ELF-1 (cell line): ENCODE measurements around the gene SEC22B.
"Not testable (repeated sequence)": the region's sequence is repeated elsewhere in the genome, so short reads cannot be mapped to it uniquely, and the experiment has no call there.

Experiments used
- DNase-seq: peaks from one replicate; pipeline ENCODE4 v3.0.0-alpha.2; 2016; ENCODE audit warnings: low read depth, low spot score

SEC22B gene

DNA sequence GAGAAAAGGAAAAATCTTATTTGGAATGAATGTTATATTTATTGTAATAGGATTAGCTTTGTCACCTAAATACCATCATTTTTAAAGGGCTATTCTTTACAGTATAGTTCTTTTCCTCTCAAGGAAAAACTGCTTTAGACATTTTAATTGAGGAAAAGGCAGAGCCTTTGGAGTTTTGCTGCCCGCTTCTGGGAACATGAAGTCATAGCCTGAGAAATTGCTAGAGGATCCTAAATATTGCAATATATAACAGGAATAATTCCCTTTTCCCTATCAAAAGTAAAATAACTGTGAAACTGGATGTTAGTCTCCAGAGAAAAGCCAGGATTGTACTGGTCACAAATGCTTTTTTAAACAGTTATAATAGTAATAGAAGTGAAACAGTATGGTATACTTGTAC lies 30.5 kb downstream of the SEC22B start:
- not testable (repeated sequence) for DNase-seq

DNA sequence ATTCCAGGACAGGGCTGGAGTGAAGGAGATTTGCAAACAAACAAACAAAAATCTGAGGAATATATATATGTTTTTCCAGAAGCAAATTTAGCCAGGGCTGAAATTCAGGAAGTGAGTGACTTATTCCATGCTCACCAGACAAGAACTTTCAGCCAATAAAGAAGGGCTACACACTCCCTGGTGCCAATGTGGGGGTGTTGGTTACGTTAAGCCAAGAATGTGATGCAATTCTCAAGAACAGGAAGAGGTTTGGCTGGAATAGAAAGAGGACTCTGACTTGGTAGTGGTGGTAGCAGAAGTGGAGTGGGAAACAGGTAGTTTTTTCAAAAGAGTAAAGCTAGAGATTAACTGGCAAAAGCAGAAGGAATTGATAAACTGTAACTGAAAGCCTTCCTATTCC lies 31.7 kb downstream of the SEC22B start:
- not testable (repeated sequence) for DNase-seq

DNA sequence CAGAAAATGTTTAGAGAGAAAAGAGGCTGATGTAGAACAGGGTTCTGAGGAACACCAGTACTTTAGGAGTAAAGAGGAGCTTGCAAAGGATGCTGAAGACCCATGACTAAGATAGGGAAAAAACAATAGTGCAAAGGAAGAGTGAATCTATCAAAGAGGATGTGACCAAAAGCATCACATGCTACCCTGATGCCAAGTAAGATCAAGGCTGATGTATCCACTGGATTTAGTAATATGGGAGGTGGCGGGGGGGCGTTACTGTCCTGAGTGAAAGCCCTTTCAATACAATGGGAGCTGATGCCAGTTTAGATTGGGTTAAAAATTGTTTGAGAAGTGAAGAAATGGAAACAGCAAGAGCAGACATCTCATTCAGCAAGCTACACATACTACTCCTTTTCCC lies 32.2 kb downstream of the SEC22B start:
- not testable (repeated sequence) for DNase-seq

DNA sequence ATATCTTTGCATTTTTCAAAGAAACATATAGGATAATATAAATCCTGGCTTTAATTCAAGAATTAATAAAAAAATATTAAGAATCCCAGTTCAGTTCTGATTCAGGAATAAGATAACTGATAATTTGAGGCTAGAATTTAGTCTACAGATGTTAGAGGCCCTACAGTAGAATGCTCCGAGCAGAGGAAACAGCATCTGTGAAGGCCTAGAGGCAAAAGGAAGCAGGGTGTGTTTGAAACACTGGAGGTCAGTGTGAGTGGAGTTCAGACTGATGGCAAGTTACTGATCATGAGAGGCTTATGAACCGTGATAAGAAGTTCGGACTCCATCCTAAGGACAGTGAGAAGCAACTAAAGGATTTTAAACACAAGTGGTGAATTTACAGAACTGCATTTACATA lies 33.0 kb downstream of the SEC22B start:
- not testable (repeated sequence) for DNase-seq

DNA sequence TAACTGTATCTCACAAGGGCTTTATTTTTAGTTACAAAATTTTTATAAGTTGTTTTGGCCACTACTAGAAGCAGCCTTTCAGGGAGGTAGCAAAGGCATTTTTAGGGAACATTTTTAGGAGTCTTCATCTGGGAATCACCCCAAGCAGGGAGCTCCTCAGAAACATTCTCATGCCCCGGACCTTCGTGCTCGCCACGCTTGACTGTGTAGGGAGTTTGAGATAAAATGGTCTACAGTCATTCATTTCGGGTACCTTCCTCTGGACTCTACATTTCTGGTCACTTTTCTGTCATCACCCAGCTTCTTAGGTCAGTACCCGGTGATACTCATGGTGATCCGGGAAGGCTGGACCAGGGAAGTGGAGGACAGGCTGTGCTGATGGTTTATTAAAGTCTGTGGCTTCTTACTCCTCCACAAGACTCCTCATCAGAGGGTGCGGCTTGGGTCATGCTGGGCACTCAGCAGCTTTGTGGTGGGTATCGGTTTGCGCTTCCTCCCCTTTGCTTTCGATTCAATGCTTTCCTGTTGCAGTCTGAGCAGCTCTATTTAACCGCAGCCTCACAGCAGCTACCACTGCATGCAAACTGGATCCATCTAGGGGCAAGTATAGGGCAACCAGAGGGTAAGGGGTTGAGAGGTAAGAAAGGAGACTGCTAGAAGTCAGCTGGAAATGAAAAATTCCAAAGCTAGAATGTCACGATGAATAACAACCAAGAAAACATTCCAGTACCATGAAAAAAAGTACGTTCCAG lies 33.6 kb downstream of the SEC22B start:
- DNase-seq = peak; percentile 0

DNA sequence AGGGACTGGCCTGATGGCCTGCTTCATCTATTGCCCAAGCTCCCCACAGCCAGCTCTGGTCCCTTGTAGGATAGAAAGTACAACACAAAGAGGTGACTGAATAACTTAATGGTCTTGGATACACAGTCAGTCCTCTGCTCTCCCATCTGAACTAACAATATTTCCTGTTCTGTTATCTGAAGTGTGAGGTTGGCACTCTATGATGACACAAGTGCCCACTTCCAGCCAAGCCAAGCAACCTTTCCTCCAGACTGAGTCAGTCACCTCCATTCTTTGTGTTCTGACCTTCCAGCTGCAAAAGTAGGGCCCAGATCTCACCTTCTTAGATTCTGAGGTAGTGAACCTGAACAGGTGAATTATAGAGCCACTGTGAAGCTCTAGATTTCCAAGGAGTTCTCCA lies 34.5 kb downstream of the SEC22B start:
- not testable (repeated sequence) for DNase-seq

DNA sequence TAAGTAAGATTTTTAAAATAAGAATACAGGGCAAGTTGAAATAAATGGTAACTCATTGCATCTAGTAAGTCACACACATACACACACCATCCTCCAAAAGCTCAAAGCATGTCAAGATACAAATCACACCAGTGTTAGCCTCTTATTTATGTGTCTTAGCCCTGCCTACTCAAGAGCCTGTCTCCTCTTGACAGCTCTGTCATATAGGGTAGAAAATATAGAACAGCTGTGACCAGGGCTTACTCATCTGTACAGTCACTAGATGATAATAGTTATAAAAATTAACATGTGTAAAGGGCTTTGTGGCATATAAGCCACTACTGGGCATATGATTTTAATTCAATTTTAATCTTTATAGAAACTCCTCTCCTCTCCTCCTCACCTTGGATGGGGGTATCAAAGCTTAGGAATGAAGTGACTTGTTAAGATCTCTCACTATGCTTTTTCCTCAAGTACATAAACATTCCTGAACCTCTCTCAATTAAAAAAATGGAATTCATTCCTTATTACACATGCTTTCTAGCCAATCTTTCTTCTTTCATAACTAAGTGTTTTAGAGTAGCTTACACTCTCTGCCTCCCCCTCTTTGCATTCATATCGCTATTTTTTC lies 35.6 kb downstream of the SEC22B start:
- not testable (repeated sequence) for DNase-seq

DNA sequence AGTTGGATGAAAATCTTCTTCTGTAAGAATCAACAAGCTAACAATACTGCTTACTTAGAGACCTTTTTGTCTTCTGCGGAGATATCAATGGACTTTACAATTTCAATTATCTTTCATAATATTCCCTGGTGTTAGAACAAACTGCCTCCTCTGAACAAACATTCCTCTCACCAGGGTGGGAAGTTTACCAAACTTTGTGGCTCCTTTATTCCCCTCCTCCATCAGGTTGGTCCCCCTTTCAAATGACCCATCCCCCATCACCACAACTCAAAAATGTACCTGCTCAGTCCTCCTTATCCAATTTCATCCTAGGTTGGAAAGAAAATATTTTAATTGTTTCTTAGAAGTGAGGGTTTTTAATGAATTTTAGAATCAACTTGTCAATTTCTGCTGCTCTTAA lies 40.2 kb downstream of the SEC22B start:
- not testable (repeated sequence) for DNase-seq

DNA sequence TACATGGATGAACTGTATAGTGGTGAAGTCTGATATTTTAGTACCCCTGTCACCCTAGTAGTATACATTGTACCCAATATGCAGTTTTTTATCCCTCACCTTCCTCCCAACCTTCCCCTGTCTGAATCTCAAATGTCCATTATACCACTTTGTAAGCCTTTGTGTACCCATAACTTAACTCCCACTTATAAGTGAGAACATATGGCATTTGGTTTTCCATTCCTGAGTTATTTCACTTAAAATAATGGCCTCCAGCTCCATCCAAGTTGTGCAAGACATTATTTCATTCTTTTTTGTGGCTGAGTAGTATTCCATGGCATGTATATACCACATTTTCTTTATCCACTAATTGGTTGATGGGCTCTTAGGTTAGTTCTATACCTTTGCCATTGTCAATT lies 42.4 kb downstream of the SEC22B start:
- not testable (repeated sequence) for DNase-seq

DNA sequence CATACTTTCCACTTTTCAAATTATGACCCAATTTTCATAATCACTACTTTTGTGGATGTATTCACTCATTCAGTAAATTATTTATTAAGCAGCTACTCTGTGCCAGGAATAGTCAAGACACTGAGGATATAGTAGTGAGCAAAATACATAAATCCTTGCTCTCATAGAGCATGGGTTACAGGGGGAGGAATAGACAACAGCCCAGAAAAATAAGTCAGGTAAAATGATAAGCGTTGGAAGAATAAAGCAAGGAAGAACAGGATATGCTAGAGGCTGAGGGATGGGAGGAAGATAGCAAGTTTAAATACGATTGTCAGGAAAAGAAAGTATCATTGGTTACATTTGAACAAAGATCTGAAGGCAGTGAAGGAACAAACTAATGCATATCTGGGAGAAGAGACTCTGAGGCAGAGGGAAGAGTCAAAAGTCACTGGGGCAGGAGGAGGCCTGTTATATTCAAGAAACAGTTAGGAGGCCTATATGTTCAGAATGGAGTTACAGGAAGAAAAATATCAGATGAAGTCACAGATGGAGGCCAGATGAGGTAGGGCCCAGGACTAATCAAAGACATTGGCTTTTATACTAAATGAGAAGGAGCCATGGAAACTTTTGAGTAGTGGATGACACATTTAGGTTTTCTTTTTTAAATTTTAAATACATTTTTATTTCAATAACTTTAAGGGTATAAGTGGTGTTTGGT lies 42.9 kb downstream of the SEC22B start:
- DNase-seq = no peak

DNA sequence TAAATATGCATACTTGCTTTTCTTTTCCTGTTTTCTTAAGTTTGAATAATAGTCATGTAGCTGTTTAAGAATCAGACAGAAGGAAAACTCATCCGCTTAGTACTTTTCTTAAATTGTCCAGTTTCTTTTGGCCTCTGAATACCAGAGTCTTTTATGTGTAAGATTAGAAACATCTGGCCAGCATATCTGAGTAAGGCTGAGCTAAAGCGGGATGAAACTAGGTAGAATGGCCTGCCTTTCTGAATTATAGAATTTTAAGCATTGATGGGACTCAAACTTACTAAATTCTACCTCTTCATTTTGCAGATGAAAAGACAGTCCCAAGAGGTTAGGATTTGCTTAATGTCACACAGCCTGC lies 43.9 kb downstream of the SEC22B start:
- not testable (repeated sequence) for DNase-seq

DNA sequence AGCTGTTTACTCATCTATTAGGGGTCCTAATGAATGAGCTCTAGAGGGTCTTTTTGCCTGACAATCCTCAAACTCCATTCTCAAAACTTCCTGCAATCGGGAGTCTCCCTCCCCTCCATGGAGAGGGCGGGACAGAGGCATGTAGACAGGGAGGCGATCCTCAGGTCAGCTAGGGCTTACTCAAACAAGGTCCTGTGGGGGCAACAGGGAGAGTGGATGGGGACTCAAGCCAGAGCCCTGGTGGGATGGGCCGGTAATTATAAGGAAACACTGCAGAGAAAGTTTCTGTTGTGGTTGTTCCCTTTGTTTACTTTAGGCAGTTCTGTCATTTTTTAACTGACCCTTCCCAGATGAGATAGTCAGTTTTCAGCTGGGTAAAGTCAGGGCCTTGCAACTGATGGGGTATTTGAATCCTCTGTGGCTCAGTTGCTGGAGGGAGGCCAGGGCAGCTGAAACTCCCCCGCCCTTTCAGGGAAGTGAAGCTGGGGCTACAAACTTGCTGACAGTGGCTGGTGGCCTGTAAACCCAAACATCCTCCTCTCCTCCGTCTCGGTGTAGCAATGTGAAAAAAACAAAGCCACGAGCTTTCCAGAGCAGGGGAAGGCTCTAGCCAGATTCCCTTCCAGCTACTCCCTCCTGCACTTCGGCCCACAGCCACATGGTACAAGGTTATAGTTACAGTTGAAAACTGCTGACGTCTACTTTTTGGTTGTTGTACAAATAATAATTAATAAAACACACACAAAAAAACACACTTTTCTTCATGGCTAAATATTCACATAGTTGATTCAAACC lies 44.5 kb downstream of the SEC22B start:
- peak; percentile 43 for DNase-seq

DNA sequence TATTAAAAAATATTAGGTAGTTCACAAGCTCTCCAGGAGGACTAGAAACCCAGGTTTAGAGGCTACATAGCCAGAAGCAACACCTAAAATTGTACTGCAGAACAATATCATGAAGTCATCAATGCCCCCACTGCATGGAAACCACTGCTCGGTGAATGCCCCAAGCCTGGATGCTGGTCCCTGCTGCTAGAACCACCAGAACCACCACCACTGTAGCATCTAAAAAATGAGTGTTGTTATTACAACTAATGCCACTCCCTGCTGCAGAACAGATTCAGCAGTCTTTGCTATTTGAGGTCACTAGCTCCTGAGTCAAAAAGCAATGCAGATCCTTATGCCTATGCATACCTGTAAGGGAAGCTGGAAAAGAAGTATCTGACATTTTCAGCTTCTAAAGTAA lies 48.4 kb downstream of the SEC22B start:
- DNase-seq = not testable (repeated sequence)

DNA sequence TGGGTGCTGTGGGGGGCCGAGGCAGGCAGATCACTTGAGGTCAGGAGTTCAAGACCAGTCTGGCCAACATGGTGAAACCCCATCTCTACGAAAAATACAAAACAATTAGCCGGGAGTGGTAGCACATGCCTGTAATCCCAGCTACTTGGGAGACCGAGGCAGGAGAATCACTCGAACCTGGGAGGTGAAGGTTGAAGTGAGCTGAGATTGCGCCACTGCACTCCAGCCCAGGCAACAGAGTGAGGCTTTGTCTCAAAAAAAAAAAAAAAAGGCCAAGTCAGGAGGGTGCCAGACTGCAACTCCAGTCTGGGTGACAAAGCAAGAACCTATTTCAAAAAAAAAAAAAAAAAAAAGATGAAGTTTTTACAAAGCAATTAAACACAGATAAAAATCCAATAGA lies 50.1 kb downstream of the SEC22B start:
- DNase-seq = not testable (repeated sequence)

DNA sequence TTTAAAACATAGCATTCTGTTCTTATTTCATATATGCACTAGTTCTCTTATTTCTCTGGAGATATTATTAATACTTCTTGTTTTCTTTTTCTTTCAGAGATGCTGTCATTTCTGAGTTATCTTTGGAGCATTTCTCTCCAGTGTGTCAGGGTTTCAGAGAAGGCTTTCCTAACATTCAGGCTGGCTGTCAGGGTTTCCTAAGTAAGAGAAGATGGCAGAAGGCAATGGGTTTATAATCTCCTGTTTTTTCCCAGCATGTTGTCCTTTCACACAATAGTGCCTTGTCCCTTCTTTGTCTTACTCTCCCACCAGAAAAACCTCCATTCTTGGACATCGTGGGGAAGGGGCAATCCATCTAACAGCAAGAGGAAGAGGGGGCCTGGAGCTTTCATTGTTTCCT lies 51.7 kb downstream of the SEC22B start:
- not testable (repeated sequence) for DNase-seq

DNA sequence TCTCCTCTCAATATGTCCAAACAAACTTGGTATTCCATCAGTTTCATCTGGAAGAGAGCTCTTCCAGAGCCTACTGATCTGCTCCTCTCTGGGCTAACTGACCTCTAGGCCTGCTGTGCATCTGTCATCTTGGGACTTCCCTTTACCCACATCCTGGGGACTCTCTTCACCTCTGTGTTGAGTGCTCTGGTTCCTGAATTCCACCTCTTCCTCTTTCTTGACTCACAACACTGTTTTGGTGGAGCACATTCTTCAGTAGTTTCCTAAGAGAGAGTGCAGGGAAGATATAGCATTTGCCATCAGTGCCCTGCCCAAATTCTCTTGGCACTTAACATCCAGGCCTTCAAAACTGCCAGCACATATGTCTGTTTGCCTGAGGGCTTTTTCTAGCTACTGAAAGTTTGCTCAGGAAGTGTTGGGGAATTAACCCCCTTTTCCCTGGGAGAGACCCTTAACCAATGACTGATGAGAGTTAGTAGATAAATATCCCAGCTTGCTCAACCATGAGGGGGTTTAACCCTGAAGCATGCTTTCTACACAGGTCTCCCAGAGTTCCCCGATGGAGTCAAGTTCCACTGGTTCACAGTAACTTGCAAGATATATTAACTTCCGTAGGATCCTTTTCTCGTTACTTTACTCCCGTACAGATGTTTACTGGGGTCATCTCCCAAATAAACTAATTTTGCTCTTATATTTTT lies 52.4 kb downstream of the SEC22B start:
- DNase-seq = peak; percentile 1

DNA sequence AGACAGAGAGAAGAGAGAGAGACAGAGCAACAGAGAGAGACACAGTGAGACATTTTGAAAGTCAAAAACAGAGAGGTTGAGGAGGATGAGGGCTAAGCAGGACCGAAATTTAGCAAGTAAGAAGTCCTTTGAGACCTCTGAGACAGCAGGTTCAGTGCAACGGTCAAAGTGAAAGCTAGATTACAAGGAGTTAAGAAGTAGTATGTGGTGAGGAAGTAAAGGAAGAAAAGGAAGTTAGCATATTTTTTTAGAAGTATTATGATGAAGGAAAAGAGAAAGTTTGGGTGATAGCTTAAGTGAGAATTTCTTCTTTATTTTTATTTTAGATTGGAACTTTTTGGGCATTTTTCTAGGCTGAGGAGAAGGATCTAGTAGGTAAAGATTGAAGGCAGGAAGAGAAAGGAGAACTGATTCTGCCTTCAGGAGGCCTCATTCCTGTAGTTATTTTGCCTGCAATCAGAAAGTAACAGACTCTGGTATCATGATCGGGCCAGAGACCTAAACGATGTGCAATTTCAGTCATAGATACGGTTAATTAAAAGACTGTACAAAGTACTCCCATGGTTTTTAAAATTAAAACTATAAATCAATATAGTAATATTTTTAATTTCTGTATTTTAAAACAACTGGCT lies 53.9 kb downstream of the SEC22B start:
- DNase-seq = not testable (repeated sequence)

DNA sequence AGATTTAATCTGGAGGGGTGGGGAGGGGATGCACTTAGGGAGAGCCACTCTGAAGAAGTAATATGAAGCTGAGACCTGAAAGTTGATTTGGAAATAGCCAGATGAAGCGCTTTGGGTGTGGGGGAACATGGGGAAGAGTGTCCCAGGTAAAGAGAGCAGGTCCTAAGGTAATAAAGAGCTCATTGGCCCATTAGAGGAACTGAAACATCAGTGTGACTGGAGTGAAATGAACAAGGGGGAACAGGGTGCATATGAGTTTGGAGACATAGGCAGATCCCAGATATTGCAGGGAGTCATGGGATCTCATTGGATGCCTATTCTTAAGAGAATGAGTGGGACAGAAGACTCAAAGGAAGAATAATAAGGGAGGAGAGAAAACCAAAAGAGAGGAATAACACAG lies 54.5 kb downstream of the SEC22B start:
- DNase-seq = not testable (repeated sequence)

DNA sequence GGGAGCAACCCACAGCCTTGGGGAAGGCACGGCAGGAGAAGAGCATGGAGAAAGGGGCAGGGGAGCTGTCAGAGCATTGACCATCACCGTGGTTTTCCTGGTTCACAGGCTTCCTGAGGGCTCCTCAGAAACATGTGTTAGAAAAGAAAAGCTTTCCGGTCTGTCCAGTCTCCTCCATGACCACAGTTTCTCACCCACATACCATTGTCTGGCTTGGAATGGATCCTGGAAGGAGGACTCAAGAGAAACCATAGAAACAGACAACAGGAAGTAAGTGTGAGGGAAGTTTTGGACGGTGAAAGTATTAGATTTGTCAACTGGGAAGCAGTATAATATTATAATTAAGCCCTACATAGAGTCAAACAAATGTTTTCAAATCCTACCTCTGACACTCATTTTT lies 55.8 kb downstream of the SEC22B start:
- DNase-seq = not testable (repeated sequence)

DNA sequence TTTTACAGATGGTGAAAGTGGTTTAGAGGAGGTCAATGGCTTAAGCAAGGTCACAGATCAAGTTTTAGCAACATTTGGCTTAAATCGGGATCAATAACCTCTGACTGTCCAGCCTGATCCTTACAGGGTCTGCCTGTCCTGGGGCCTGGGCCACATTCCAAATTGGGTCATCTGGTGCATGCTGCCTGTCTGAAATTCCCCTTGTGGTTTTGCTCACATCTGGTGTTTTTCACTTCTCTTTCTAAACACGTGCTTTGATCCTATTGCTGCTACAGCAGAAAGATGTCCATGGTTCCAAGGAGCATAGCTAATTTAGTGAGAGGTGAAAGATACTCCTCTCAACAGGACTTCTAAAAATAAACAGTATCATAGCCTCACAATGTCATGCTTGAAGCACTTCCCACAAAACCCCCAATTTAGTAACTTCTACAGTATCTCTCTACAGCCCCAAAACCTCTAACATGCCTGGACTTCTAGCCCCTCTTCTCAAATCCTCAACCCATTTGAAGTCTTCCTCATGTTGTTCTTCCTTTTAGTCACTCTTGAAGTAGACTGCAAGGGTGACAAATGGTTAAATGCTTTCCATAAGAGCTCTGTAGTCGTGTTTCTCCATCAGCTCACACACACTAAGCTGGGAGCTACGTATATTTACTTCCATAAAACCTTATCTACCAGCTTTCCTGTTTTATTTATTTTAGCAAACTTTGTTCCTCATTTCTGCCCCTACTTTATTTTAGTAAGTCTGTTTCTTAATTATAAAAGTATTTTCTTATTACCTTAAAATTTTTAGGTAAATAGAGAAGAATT lies 58.7 kb downstream of the SEC22B start:
- not testable (repeated sequence) for DNase-seq
